DMS153 (cell line): ENCODE results near the gene FAM25A.
"Not testable (repeated sequence)": the region's sequence is repeated elsewhere in the genome, so short reads cannot be mapped to it uniquely, and the experiment has no call there.

Source experiments
- DNase-seq: peaks from one replicate; lab custom pipeline; 2025; lab: John Stamatoyannopoulos, UW

Gene FAM25A

GRCh38 chr10:87013528-87013927 lies 6.6 kb upstream of the FAM25A start:
- not testable (repeated sequence) for DNase-seq

- not testable (repeated sequence) for DNase-seq
Observed at GRCh38 chr10:87014986-87015716, 4.9 kb upstream of the FAM25A start.

- not testable (repeated sequence) for DNase-seq
Observed at GRCh38 chr10:87018127-87018526, 2.0 kb upstream of the FAM25A start.

DNA sequence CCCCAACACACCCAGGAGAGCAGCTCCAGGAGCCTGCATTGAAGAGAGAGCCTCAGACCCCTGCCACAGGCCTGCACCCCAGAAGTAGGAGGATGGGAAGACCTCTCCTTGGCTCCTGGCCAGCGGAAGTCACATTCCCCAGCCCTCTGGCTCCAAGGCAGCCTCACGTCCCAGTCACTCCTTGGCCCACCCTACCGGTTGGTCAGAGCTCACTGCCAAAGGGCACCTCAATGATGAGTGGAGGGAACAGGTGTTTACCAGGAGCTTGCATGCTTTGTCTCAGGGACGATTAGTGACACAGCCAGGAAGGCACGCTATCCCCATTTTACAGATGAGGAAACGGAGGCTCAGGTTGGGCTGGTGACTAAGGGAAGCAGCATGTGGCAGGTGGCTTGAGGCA lies 1.0 kb upstream of the FAM25A start:
- DNase-seq: not testable (repeated sequence)

- not testable (repeated sequence) for DNase-seq
Observed at GRCh38 chr10:87019504-87019903, 590 bp upstream of the FAM25A start.

GRCh38 chr10:87025285-87025958 lies 5.3 kb downstream of the FAM25A start:
- DNase-seq: not testable (repeated sequence)

DNA sequence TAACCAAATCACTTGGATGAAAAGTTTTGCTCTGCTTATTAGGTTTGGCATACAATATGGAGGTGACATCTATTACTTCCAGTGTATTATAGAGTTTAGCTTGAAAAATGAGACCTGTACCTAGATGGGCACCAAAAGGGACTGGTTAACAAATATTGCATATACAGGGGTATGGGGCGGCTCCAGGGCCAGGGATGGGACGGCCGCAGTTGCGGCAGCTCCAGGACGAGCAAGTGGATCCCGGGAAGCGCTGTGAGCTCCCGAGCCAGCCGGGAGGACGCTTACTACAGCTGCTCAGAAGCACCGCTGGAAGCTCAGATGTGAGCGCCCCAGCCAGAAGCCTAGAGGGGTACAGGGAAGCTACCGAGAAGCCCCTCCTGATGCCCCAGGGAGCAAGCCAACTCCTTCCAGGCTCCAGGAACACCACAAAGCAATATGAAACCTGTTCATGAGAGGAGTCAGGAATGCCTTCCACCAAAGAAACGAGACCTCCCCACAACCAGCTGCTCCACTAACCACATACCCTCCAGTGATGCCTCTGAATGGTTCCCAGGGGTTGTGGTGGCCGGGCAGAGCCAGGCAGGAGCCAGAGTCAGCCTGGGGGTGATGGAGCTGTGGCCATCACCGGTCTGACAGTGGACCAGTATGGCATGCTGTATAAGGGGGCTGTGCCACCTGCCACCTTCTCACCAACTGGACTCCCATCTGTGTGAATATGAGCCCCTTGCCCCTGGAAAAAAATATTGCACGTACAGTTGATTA lies 6.8 kb downstream of the FAM25A start:
- not testable (repeated sequence) for DNase-seq

DNA sequence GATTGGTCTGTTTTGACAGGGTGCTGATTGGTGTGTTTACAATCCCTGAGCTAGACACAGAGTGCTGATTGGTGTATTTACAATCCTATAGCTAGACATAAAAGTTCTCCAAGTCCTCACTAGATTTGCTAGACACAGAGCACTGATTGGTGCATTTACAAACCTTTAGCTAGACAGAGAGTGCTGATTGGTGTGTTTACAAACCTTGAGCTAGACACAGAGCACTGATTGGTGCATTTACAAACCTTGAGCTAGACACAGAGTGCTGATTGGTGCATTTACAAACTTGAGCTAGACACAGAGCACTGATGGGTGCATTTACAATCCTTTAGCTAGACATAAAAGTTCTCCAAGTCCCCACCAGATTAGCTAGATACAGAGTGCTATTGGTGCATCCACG lies 10.3 kb downstream of the FAM25A start:
- DNase-seq: not testable (repeated sequence)

GRCh38 chr10:87030912-87031635 lies 11.0 kb downstream of the FAM25A start:
- no peak for DNase-seq

- no peak for DNase-seq
Observed at GRCh38 chr10:87036623-87037022, 16.5 kb downstream of the FAM25A start.

- no peak for DNase-seq
Observed at GRCh38 chr10:87038286-87038717, 18.2 kb downstream of the FAM25A start.

DNA sequence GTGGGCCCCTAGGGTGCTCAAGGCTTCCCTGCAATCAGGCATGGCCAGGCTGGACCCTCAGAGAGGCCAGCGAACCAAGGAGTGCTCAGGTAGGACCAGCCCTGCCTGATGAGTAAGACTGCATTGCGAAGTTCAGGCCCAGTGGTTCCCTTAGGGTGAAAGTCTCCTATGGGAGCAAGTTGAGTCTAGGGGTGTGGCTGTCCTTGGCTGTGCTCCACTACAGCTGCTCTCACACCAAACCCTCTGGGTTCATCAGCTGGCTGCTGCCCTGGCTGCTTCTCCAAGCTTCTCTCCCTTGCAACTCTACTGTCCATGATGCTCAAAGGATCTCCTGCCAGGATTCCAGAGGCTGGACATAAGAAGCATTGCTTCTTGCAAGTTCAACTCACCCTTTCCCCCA lies 18.7 kb downstream of the FAM25A start:
- no peak for DNase-seq

GRCh38 chr10:87043579-87043978 lies 23.5 kb downstream of the FAM25A start:
- DNase-seq: not testable (repeated sequence)

GRCh38 chr10:87045434-87045938 lies 25.4 kb downstream of the FAM25A start:
- no peak for DNase-seq

- no peak for DNase-seq
Observed at GRCh38 chr10:87053111-87053510, 33.0 kb downstream of the FAM25A start.

DNA sequence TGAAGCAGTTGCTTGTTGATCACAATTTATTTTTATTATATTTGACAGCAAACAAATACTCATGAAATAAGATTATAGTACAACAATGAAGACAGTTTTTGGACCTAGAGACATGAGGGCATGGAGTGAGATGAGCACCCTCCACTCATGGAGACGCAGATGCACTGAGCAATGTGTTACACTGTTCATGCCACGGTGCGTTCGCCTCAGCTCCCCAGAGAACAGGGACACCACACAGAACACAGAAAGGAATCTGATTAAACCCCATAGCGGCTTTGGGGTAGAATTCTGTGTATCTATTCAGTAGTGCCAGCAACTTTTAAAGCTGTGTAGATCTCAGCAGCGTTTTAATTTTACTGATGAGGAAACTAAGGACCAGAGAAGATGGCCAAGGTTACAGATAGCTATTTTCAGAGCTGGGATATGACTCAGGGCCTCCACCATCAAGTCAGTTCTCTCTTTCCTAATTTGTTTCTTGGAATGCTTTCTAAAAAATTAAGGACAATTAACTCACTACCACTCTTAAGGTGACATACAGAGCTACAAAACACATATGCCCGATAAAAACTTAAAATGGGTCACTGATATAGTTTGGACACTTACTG lies 33.6 kb downstream of the FAM25A start:
- no peak for DNase-seq

DNA sequence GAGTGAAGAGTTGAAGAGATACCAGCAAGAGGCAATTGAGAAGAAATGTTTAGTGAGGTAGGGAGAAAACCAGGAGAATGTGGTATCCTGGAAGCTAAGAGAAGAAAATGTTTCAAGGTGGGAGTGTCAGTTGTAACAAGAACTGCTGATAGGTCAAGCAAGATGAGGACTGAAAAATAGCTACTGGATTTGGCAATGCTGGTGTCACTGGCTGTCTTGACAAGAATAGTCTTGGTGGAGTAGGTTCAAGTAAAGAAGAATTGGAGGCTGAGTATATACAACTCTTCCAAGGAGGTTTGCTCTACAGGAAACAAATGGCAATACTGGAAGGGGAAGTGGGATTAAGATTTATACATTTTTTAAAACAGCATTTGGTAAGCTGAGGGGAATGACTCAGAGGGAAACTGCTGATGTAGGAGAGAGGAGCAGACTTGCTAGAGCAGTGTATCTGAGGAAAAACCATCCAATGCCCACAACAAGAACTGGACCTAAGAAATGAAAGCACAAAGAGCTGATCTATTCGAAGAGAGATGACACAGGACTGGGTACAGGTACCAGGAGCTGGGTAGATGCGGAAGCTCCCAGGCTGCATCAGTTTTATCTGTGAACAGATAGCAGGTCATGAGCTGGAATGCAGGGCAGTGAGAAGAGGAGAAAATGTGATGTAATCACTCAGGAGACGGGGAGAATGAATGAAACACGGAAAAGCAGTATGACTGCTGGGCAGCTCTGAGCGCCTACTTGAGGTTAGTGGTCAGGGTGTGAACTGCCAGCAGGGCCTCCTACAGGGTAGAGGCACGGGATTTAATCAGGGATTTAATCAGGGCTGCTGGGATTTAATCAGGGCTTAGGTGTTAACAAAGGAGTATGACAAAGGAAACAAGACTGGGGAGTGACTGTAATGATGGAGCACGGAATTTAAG lies 34.5 kb downstream of the FAM25A start:
- no peak for DNase-seq

DNA sequence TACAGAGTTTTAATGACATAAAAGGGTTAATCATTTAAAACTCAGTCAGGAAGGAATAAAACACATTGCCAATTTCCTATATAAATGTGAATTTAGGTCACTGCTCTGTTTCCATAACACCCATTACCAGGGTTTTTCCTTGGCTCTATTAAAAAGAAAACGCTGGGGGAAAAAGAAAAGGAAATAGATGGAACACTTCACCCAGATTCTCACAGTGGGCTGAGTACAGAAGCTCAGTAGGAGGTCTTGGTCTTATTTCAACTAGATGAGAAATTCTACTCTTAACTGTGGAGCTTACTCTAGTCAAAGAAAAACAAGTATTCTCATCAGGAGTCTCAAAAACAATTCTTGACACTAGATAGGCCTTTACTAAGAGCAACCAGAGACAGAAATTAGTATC lies 38.1 kb downstream of the FAM25A start:
- no peak for DNase-seq

- no peak for DNase-seq
Observed at GRCh38 chr10:87059401-87059800, 39.3 kb downstream of the FAM25A start.

GRCh38 chr10:87060280-87060928 lies 40.3 kb downstream of the FAM25A start:
- no peak for DNase-seq
